NCI-H446 (cell line): Measurements from ENCODE around the gene CNTNAP5.

Source experiments
- DNase-seq, 2 experiments: peaks; one replicate each; lab custom pipeline; 2025; lab: John Stamatoyannopoulos, UW

The CNTNAP5 gene

DNA sequence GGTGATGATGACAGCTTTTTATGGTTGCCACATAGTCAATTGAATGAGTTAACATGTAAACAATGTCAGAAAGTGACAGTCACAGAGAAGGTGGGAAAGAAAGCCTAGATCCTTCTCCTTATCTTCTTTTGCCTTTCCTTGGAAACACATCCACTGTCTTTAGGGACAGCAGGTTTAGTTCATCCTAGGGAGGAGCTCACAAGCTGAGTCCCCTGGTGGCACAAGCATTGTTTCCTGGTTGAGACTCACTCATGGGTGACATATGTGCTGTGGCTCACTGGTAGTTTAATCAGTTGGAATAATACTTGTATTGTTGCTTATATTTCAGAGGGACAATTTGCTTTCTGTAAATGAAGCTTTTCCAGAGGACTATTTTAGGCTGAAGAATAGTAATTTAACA is 598.5 kb downstream of the CNTNAP5 start:
- no peak for DNase-seq

DNA sequence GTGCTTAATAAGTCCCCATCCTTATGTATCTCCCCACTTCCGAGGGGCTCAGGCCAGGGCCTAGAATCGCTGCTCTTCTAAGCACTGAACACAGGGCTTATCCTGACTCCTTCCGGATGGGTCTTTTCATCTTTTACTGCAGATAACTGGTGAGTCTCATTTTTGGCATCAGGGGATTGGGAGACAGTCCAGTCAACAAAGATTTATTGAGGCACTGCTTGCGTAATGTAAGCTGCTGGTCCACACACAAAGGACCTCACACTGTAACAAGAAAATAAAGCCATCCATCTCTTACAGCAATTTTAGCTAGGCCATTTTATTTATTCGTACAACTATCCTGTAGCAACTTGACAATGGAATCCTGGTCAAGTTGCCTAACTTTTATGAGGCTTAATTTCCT is 600.5 kb downstream of the CNTNAP5 start:
- DNase-seq, result no peak

GRCh38 chr2:124626993-124627392 is 601.9 kb downstream of the CNTNAP5 start:
- DNase-seq, result no peak

GRCh38 chr2:124633812-124634211 is 608.7 kb downstream of the CNTNAP5 start:
- no peak for DNase-seq

GRCh38 chr2:124639524-124639923 is 614.4 kb downstream of the CNTNAP5 start:
- DNase-seq, result no peak

GRCh38 chr2:124640221-124640750 is 615.2 kb downstream of the CNTNAP5 start:
- DNase-seq, result no peak

GRCh38 chr2:124646166-124646815 is 621.2 kb downstream of the CNTNAP5 start:
- DNase-seq, result no peak

- DNase-seq, result no peak
Measured at GRCh38 chr2:124647245-124647644, 622.2 kb downstream of the CNTNAP5 start.

DNA sequence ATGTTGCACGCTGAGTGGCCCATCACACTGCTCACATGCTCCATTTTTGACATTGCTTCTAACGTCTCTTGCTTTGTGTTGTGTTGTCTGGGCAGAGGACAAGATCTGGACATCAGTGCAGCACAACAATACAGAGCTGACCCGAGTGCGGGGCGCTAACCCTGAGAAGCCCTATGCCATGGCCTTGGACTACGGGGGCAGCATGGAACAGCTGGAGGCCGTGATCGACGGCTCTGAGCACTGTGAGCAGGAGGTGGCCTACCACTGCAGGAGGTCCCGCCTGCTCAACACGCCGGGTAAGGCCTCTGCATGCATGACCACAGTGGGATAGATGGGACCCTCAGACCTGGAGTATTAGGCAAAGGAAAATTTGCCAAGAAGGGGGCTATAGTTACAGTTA is 622.6 kb downstream of the CNTNAP5 start:
- no peak for DNase-seq

- DNase-seq, result no peak
Measured at GRCh38 chr2:124649001-124649400, 623.9 kb downstream of the CNTNAP5 start.

- no peak for DNase-seq
Measured at GRCh38 chr2:124652099-124652498, 627.0 kb downstream of the CNTNAP5 start.

- no peak for DNase-seq
Measured at GRCh38 chr2:124658373-124658772, 633.3 kb downstream of the CNTNAP5 start.

- DNase-seq, result no peak
Measured at GRCh38 chr2:124661558-124661957, 636.5 kb downstream of the CNTNAP5 start.

DNA sequence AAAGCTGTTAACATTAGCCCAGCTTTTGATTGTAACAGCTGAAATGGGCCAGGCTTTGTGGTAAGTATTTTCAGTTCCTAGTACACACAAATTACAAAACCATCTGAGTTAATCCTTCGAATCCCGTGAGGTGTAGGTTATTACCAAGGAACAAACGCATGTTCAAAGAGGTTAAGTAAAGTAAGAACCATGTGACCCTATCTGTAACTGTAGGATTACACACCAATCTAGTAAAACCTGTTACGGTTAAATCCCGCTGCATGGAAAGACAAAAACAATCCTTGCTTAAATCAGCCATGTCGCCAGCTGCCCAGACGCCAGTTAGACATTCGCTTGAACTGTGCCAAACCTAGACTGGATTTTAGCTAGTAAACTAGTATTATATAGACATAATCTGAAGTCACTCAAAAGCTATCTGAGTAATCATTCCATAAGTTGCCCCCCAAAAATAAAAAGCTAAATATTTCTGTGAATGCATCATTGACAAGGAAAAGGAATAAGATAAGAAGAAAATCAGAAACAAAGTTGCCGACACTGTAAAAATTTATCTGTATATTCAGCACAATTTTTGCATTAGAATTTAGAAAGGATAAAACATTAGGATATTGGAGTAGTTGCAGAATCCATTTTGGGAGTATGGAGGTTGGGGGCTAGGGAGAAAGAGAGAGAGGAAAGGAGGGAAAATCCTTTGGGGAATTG is 638.0 kb downstream of the CNTNAP5 start:
- no peak for DNase-seq

DNA sequence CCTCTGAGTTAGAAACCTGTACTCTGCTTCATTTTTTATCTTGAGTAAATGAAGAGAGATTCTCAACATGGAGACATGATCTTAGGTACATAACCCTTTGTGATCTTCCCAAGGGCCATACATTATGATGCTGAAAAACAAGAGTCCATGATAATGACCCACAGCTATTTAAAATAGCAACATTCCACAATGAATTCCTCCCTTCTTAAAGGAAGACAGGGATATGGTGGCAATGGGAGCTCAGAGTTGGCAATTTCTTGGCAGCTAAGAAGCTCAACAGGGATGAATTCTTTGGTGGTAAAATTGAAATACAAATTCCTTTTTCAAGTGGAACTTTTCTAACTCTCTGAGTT is 638.5 kb downstream of the CNTNAP5 start:
- no peak for DNase-seq

GRCh38 chr2:124664363-124664762 is 639.3 kb downstream of the CNTNAP5 start:
- no peak for DNase-seq

GRCh38 chr2:124666976-124667375 is 641.9 kb downstream of the CNTNAP5 start:
- DNase-seq, result no peak

DNA sequence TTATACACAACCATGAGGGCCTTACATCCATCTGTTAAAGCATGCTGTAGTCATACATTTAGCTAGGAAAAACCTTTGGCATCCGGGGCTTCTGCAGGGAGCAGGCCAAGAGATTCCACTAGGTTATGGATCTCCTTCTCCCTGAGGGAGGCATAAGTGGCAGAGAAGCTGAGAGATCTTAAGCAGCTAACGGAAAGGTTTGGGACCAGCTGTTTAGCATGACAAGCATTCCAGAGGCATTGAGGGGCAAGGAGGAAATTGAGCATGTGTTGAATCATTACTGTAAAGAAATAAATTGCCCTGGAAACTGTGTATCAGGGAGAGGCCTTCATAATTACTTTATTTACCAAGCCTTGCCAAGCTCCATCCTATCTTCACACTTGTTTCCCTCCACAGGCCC is 643.1 kb downstream of the CNTNAP5 start:
- DNase-seq, result no peak

GRCh38 chr2:124670187-124670586 is 645.1 kb downstream of the CNTNAP5 start:
- DNase-seq, result no peak

GRCh38 chr2:124678043-124678442 is 653.0 kb downstream of the CNTNAP5 start:
- DNase-seq, result no peak

DNA sequence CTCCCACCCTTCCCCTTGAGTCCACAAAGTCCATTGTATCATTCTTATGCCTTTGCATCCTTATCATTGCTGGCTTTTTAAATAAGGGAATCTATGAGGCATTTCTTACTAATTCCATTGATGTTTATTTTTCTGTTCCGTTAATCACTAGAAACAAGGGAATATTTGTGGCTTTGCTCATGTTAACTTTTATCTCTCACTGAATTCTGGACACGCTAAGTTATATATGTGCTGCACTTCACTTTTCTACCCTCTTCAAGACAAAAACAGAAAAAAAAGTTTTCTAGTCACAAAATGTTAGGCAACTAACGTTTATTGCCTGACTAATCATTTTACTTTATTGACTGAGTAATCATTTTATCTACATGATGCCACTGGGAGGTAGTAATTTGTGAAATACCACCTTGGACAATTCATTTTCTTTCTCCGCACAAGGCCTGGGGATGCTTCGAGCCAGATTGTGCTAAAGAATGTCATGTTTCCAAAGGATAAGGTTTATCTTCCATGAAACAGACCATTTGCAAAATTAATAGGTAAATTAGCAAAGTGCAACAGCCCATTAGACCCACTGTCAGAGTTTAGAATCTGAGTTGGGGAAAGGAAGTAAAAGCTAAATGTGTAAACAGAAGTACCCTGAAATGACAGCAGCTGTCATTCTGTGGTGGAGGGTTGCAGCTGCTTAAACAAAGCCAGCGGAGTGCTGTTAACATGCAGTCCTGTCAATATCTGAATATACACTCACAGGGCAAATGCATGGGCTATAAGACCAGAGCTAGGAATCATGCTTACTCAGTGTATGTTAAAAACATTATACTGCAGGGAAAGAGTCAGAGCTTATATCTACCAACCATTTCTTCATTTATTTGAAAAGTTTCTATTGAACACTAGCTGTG is 658.7 kb downstream of the CNTNAP5 start:
- DNase-seq, result no peak

DNA sequence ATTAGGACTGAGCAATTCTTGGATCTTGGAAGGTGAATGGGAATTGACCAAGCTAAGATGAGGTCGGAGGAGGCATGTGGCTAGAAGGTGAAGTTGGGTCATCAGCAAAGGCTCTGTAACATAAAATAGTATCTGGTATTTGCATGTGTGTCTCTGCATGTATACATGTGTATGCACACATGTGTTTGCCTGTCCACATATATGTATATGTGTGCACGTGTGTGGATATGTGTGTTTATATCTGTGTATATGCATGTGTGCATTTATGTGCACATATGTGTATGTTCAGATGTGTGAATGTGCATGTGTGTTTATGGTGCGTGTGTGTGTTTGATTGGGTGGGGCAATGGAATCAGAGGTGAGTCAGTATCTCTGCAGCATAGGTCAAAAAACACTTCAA is 664.3 kb downstream of the CNTNAP5 start:
- no peak for DNase-seq

GRCh38 chr2:124692216-124692615 is 667.1 kb downstream of the CNTNAP5 start:
- no peak for DNase-seq
